ENCODE measurements around the gene BTBD6.

The BTBD6 gene

DNA sequence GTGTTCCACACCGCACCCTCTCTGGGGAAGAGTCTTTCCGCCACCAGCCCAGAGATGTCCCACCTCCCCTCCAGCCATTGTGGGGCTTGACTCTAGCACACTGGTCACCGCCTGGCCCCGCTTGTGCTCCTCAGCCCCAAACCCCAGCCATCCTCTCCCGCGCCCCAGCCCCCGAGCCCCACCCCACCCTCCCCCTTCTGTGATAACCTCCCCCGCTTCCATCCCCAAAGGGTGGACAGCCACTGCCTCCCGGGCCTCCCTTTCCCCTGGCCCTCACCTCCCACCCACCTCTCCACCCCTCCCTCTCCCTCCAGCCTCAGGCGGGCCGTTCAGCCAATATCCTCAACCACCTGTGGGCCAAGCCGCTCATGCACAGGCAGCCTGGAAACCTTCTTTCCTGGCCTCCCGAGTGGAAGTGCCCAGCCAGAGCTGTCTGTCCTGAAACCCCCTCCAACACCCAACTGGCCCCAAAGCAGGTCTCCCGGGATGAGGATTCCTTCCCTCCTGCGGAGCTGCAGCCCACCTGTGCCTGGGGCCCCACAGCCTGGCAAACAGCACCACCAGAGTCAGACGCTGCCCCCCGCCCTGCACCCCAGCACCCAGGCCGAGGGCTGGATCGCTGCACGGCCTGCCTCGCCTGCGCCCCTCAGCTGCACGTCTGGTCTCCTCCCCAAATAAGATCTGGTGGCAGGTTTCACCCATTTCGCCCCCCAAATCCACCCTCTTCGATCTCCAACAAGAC, 40.2 kb upstream of the BTBD6 start:
- no peak for DNase-seq (ENCODE audit: extremely low spot score)
- ChIA-PET POLR2A (no interaction called here), CTCF (no interaction called here)
- TF ChIP-seq CTBP1 (IDR thresholded peaks at IDR 0.05; ENCODE audit: borderline replicate concordance), result no peak
- no peak for TF ChIP-seq ARNT (IDR thresholded peaks at IDR 0.05)
- no peak for TF ChIP-seq SP1 (IDR thresholded peaks at IDR 0.05)

DNA sequence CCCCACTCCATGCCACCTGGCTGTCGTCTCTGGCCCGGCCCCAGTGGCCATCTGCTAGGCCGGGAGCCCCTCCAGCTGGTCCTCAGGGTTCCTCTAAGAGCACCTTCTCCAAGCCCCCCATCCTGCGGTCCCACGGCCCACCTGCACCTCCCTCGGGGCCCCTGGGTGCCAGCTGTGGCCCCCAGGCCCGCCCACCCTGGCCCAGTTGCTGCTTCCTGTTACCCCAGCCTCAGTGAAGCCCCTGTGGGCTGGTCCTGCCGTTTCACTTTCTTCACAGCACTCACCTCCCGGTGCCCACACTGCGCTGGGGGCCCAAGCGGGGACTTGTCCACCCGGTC, 39.6 kb upstream of the BTBD6 start:
- no peak for DNase-seq (ENCODE audit: extremely low spot score)
- ChIA-PET CTCF (no interaction called here), POLR2A (no interaction called here)
- TF ChIP-seq FOXK2 (IDR thresholded peaks at IDR 0.05) (no peak), ELF4 (IDR thresholded peaks at IDR 0.05) (no peak), SUZ12 (IDR thresholded peaks at IDR 0.05) (no peak), CTBP1 (IDR thresholded peaks at IDR 0.05; ENCODE audit: borderline replicate concordance) (no peak)

DNA sequence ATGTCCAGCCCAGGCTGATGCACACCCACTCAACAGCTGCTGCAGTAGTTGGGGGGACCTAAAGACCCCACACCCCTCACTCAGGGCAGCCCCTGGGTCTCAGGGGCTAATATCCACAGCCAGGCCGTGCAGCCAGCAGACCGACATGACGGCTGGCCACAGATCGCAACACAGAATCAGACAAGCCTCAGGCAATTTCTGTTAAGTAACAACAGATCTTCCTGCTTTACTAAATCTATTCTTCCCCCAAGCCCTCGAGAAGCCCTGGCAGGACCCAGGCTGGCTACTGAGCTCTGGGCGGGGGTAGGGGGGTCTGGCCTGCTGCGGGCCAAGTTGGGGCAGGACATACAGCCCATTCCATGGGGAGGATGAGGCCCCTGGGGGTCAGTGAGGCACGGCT, 39.2 kb upstream of the BTBD6 start:
- CTCF ChIA-PET, result no interaction called here
- POLR2A ChIA-PET, result no interaction called here
- DNase-seq (ENCODE audit: extremely low spot score), result no peak
- TF ChIP-seq ELF4 (IDR thresholded peaks at IDR 0.05) (no peak), FOXM1 (IDR thresholded peaks at IDR 0.05; ENCODE audit: borderline replicate concordance) (no peak), LEF1 (IDR thresholded peaks at IDR 0.05; ENCODE audit: borderline replicate concordance) (no peak), NFRKB (IDR thresholded peaks at IDR 0.05) (no peak), ARNT (IDR thresholded peaks at IDR 0.05) (no peak), FOXA1 (IDR thresholded peaks at IDR 0.05) (no peak), PKNOX1 (IDR thresholded peaks at IDR 0.05) (no peak), FOXK2 (IDR thresholded peaks at IDR 0.05) (no peak)

- CTCF ChIA-PET, result no interaction called here
- no peak for DNase-seq (ENCODE audit: extremely low spot score)
- TF ChIP-seq TARDBP (IDR thresholded peaks at IDR 0.05), result no peak
- TF ChIP-seq FOXA1 (IDR thresholded peaks at IDR 0.05), result no peak
- TF ChIP-seq SP1 (IDR thresholded peaks at IDR 0.05), result no peak
- no peak for TF ChIP-seq HDGF (IDR thresholded peaks at IDR 0.05; ENCODE audit: borderline replicate concordance)
- no peak for TF ChIP-seq SUZ12 (IDR thresholded peaks at IDR 0.05)
- TF ChIP-seq L3MBTL2 (conservative IDR thresholded peaks at IDR 0.05), result no peak
- POLR2A ChIA-PET, result no interaction called here
Observed at GRCh38 chr14:105209646-105210045, 38.7 kb upstream of the BTBD6 start.

DNA sequence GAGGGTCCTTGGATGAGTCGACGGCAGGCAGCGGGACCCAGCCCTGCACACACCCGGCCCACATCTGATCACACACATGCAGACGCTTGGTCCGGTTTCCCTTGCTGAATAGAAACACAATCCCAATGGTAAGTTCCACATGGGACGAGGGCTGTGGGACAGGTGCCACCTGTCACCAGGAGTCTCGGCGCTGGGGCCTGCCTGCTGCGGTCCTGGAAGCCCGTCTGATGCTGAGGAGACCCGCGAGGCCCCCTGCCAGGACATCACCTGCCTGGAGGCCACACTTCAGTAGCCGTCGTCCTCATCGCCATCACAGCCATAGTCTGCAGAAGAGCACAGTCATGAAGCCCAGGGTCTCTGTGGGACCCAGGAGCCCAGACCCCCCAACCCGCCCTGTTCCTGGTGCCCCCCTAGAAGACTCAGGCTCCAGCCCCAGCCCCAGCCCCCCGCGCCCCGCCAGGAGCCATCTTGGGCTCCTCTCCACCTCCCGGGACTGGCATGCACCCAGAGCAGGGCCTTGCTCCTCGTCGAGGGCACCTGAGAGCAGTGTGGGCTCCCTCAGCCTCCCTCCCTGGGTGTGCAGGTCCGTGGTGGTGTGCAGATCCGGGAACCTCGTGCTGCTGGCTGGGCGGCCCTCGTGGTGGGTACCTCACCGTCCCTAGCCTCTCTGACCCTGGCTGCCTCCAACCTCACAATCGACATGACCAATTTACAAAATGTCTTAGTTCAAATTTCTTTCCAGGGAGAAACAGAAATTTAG, 37.9 kb upstream of the BTBD6 start:
- ChIA-PET POLR2A (no interaction called here), CTCF (no interaction called here)
- TF ChIP-seq SUZ12 (IDR thresholded peaks at IDR 0.05) (no peak), SP1 (IDR thresholded peaks at IDR 0.05) (no peak), L3MBTL2 (conservative IDR thresholded peaks at IDR 0.05) (no peak), FOXM1 (IDR thresholded peaks at IDR 0.05; ENCODE audit: borderline replicate concordance) (no peak), FOXK2 (IDR thresholded peaks at IDR 0.05) (no peak), FOXA1 (IDR thresholded peaks at IDR 0.05) (no peak)
- no peak for DNase-seq (ENCODE audit: extremely low spot score)

GRCh38 chr14:105211086-105211757, 37.1 kb upstream of the BTBD6 start:
- CTCF ChIA-PET, result no interaction called here
- POLR2A ChIA-PET, result interaction anchor here (1.5 kb wide), 1 partner anchor 103 kb away, joined by 3 read pairs; the partner anchor contains the start of gene PACS2
- TF ChIP-seq BHLHE40 (IDR thresholded peaks at IDR 0.05; ENCODE audit: borderline replicate concordance), result no peak
- no peak for TF ChIP-seq HDGF (IDR thresholded peaks at IDR 0.05; ENCODE audit: borderline replicate concordance)
- TF ChIP-seq ZNF384 (IDR thresholded peaks at IDR 0.05), result no peak
- no peak for TF ChIP-seq SP1 (IDR thresholded peaks at IDR 0.05)
- TF ChIP-seq ARNT (IDR thresholded peaks at IDR 0.05), result no peak
- no peak for DNase-seq (ENCODE audit: extremely low spot score)

- CTCF ChIA-PET, result no interaction called here
- TF ChIP-seq ZNF384 (IDR thresholded peaks at IDR 0.05) (no peak), NFRKB (IDR thresholded peaks at IDR 0.05) (no peak), BHLHE40 (IDR thresholded peaks at IDR 0.05; ENCODE audit: borderline replicate concordance) (no peak), LEF1 (IDR thresholded peaks at IDR 0.05; ENCODE audit: borderline replicate concordance) (no peak), HDGF (IDR thresholded peaks at IDR 0.05; ENCODE audit: borderline replicate concordance) (no peak), SUZ12 (IDR thresholded peaks at IDR 0.05) (no peak), TARDBP (IDR thresholded peaks at IDR 0.05) (no peak), SP1 (IDR thresholded peaks at IDR 0.05) (no peak), ELF4 (IDR thresholded peaks at IDR 0.05) (no peak), CTBP1 (IDR thresholded peaks at IDR 0.05; ENCODE audit: borderline replicate concordance) (no peak), L3MBTL2 (conservative IDR thresholded peaks at IDR 0.05) (no peak), FOXK2 (IDR thresholded peaks at IDR 0.05) (no peak), ARNT (IDR thresholded peaks at IDR 0.05) (no peak), PKNOX1 (IDR thresholded peaks at IDR 0.05) (no peak)
Observed at GRCh38 chr14:105211758-105212089, 36.6 kb upstream of the BTBD6 start.

More at GRCh38 chr14:105211758-105212089, 36.6 kb upstream of the BTBD6 start:
- DNase-seq (ENCODE audit: extremely low spot score), result no peak
- POLR2A ChIA-PET, result interaction anchor here (1.5 kb wide), 1 partner anchor 103 kb away, joined by 3 read pairs; the partner anchor contains the start of gene PACS2

Measured in HEK293T (cell line).